ENCODE measurements around the gene RFX2. TPM values are rescaled to one million over a fixed set of nuclear protein-coding genes. Genes with fewer than 3 reads are reported as not detected.

RFX2 gene
- total and polyA plus RNA-seq, 4 donors: 13.1 to 54.2 (median 20.0) TPM

GRCh38 chr19:6039566-6040225 lies 70.6 kb downstream of the RFX2 start:
- Histone ChIP-seq H3K4me1 (ENCODE audit: control insufficient read depth in 5 of 5, insufficient read depth in 5 of 5, low read length in 5 of 5) (no peaks in the 10 kb centered on the region), H3K27me3 (ENCODE audit: control insufficient read depth in 3 of 3, insufficient read depth in 3 of 3, low read length in 2 of 3) (no peaks in the 10 kb centered on the region), H3K27ac (ENCODE audit: low read depth in 1 of 2, low read length in 1 of 2) (no peak overlapping the region), H3K36me3 (ENCODE audit: control insufficient read depth in 4 of 4, insufficient read depth in 4 of 4, low read length in 4 of 4) (peaks cover 8 to 24% (median 21%) of the 10 kb centered on the region in 4 donors), H3K9me3 (ENCODE audit: control insufficient read depth in 4 of 4, insufficient read depth in 3 of 4, low read length in 3 of 4) (no peaks in the 10 kb centered on the region), H3K4me3 (no peak overlapping the region), H3K9ac (ENCODE audit: insufficient read depth in 1 of 2, low read length in 2 of 2) (no peak overlapping the region)
- TF ChIP-seq CTCF (IDR thresholded peaks at IDR 0.05; ENCODE audit: control extremely low read depth, extremely low read depth): no peak
- DNase-seq: no peak
- ATAC-seq (ENCODE audit: insufficient read depth, low FRiP score): no peak
- WGBS, 2 donors: 96 to 98% methylated on average over 31 of the region's 31 CpGs

- DNase-seq (no peak), ATAC-seq (ENCODE audit: insufficient read depth, low FRiP score) (no peak)
- no peaks in the 10 kb centered on the region for H3K9me3 ChIP-seq (ENCODE audit: control insufficient read depth in 4 of 4, insufficient read depth in 3 of 4, low read length in 3 of 4)
- H3K4me1 ChIP-seq (ENCODE audit: control insufficient read depth in 5 of 5, insufficient read depth in 5 of 5, low read length in 5 of 5): no peaks in the 10 kb centered on the region
- H3K27ac ChIP-seq (ENCODE audit: low read depth in 1 of 2, low read length in 1 of 2): no peak overlapping the region
- H3K4me3 ChIP-seq: no peak overlapping the region
- TF ChIP-seq CTCF (IDR thresholded peaks at IDR 0.05; ENCODE audit: control extremely low read depth, extremely low read depth): no peak
- H3K36me3 ChIP-seq (ENCODE audit: control insufficient read depth in 4 of 4, insufficient read depth in 4 of 4, low read length in 4 of 4): peaks cover 8 to 25% (median 18%) of the 10 kb centered on the region in 4 donors
- 68 to 85% methylated on average over 5 of the region's 5 CpGs for WGBS, 2 donors
- no peaks in the 10 kb centered on the region for H3K27me3 ChIP-seq (ENCODE audit: control insufficient read depth in 3 of 3, insufficient read depth in 3 of 3, low read length in 2 of 3)
- no peak overlapping the region for H3K9ac ChIP-seq (ENCODE audit: insufficient read depth in 1 of 2, low read length in 2 of 2)
These were observed 71.5 kb downstream of the RFX2 start for GRCh38 chr19:6038634-6039405.

GRCh38 chr19:6035026-6035425 lies 75.3 kb downstream of the RFX2 start:
- 95 to 98% methylated on average over 3 of the region's 3 CpGs for WGBS, 2 donors
- Histone ChIP-seq H3K9ac (ENCODE audit: insufficient read depth in 1 of 2, low read length in 2 of 2) (no peak overlapping the region), H3K9me3 (ENCODE audit: control insufficient read depth in 4 of 4, insufficient read depth in 3 of 4, low read length in 3 of 4) (no peaks in the 10 kb centered on the region), H3K27ac (ENCODE audit: low read depth in 1 of 2, low read length in 1 of 2) (no peak overlapping the region), H3K4me1 (ENCODE audit: control insufficient read depth in 5 of 5, insufficient read depth in 5 of 5, low read length in 5 of 5) (no peaks in the 10 kb centered on the region), H3K4me3 (no peak overlapping the region), H3K27me3 (ENCODE audit: control insufficient read depth in 3 of 3, insufficient read depth in 3 of 3, low read length in 2 of 3) (no peaks in the 10 kb centered on the region), H3K36me3 (ENCODE audit: control insufficient read depth in 4 of 4, insufficient read depth in 4 of 4, low read length in 4 of 4) (peaks cover 8 to 14% (median 10%) of the 10 kb centered on the region in 4 donors)
- ATAC-seq (ENCODE audit: insufficient read depth, low FRiP score) (no peak), DNase-seq (no peak)
- no peak for TF ChIP-seq CTCF (IDR thresholded peaks at IDR 0.05; ENCODE audit: control extremely low read depth, extremely low read depth)
